ENCODE measurements around the gene CCDC183.
"Not testable (repeated sequence)": the region's sequence is repeated elsewhere in the genome, so short reads cannot be mapped to it uniquely, and the experiment has no call there.

Gene CCDC183

GRCh38 chr9:136839229-136840139 is 43.3 kb downstream of the CCDC183 start:
- DNase-seq (ENCODE audit: low spot score): no peak

GRCh38 chr9:136840140-136840876 is 44.2 kb downstream of the CCDC183 start:
- no peak for DNase-seq (ENCODE audit: low spot score)

GRCh38 chr9:136840877-136841645 is 44.9 kb downstream of the CCDC183 start:
- peak; percentile 64 for DNase-seq (ENCODE audit: low spot score)

GRCh38 chr9:136841646-136842379 is 45.7 kb downstream of the CCDC183 start:
- DNase-seq (ENCODE audit: low spot score): not testable (repeated sequence)

GRCh38 chr9:136842380-136842948 is 46.3 kb downstream of the CCDC183 start, which contains the start of gene AJM1:
Gene AJM1 (plus strand): TSS chr9:136842478. CDS start chr9:136844415, 1,937 bp downstream.
- DNase-seq (ENCODE audit: low spot score): peak; percentile 90

- peak; percentile 38 for DNase-seq (ENCODE audit: low spot score)
Measured at GRCh38 chr9:136843159-136843800, 47.1 kb downstream of the CCDC183 start.

- peak; percentile 65 for DNase-seq (ENCODE audit: low spot score)
Measured at GRCh38 chr9:136843801-136844740, 47.9 kb downstream of the CCDC183 start.

GRCh38 chr9:136844761-136845464 is 48.8 kb downstream of the CCDC183 start:
- no peak for DNase-seq (ENCODE audit: low spot score)

- no peak for DNase-seq (ENCODE audit: low spot score)
Measured at GRCh38 chr9:136845465-136846260, 49.5 kb downstream of the CCDC183 start.

GRCh38 chr9:136846376-136847087 is 50.4 kb downstream of the CCDC183 start:
- DNase-seq (ENCODE audit: low spot score): no peak

GRCh38 chr9:136847088-136847825 is 51.1 kb downstream of the CCDC183 start:
- DNase-seq (ENCODE audit: low spot score): peak; percentile 42

GRCh38 chr9:136847826-136848392 is 51.8 kb downstream of the CCDC183 start:
- peak; percentile 91 for DNase-seq (ENCODE audit: low spot score)

GRCh38 chr9:136848393-136849037 is 52.4 kb downstream of the CCDC183 start:
- peak; percentile 77 for DNase-seq (ENCODE audit: low spot score)

- peak; percentile 97 for DNase-seq (ENCODE audit: low spot score)
Measured at GRCh38 chr9:136849038-136849959, 53.2 kb downstream of the CCDC183 start, which contains the start of gene PHPT1. Gene PHPT1 (plus strand): TSS chr9:136849409. CDS start chr9:136849431, 22 bp downstream.

Measured in NAMALWA (cell line).